Loucy (cell line): ENCODE measurements around the gene TTC9B.

ENCODE experiments used
- H2AFZ ChIP-seq: fragments of 200-600 bp; sonication (generic); 2 replicates; pipeline ENCODE4 v1.6.0; 2016; ENCODE audit warnings: antibody characterized with exemption, mild to moderate bottlenecking, low read length, moderate library complexity
- H3F3A ChIP-seq: fragments of 200-600 bp; 2 replicates; pipeline ENCODE4 v1.6.0; 2016; ENCODE audit warnings: antibody characterized with exemption, low read depth, mild to moderate bottlenecking
- H3K27me3 ChIP-seq: fragments of 200-600 bp; sonication (generic); 2 replicates; pipeline ENCODE4 v1.6.1; 2014; ENCODE audit warnings: low read length, mild to moderate bottlenecking; ENCODE audit not compliant: insufficient read depth, poor library complexity, severe bottlenecking
- H3K36me3 ChIP-seq: fragments of 200-600 bp; sonication (generic); 2 replicates; pipeline ENCODE4 v1.6.1; 2016; ENCODE audit warnings: low read length; ENCODE audit not compliant: insufficient read depth
- H3K4me1 ChIP-seq: fragments of 200-600 bp; sonication (generic); 2 replicates; pipeline ENCODE4 v1.5.1; 2014; ENCODE audit warnings: low read length, mild to moderate bottlenecking; ENCODE audit not compliant: insufficient read depth, poor library complexity, severe bottlenecking
- H3K4me2 ChIP-seq: fragments of 200-600 bp; sonication (generic); 2 replicates; pipeline ENCODE4 v1.6.0; 2014; ENCODE audit warnings: antibody characterized with exemption, low read length, low read depth, mild to moderate bottlenecking; ENCODE audit not compliant: poor library complexity, severe bottlenecking
- H3K4me3 ChIP-seq: fragments of 200-600 bp; sonication (generic); 2 replicates; pipeline ENCODE4 v1.5.1; 2014; ENCODE audit warnings: low read length, mild to moderate bottlenecking, mixed read lengths; ENCODE audit not compliant: poor library complexity, severe bottlenecking
- H3K79me2 ChIP-seq: fragments of 200-600 bp; sonication (generic); 2 replicates; pipeline ENCODE4 v1.6.1; 2014; ENCODE audit warnings: low read length; ENCODE audit not compliant: insufficient read depth
- H3K9ac ChIP-seq: fragments of 200-600 bp; sonication (generic); 2 replicates; pipeline ENCODE4 v1.6.0; 2014; ENCODE audit warnings: mild to moderate bottlenecking, low read depth, low read length, moderate library complexity; ENCODE audit not compliant: poor library complexity, severe bottlenecking
- H3K9me2 ChIP-seq: fragments of 200-600 bp; sonication (generic); replicated peaks from 2 replicates; pipeline ENCODE4 v1.6.1; 2016; ENCODE audit warnings: low read depth, low read length, mixed read lengths
- H3K9me3 ChIP-seq: fragments of 200-600 bp; sonication (generic); 2 replicates; pipeline ENCODE4 v1.6.1; 2014; ENCODE audit warnings: mild to moderate bottlenecking, antibody characterized with exemption, low read length, low read depth; ENCODE audit not compliant: insufficient read depth
- H4K20me1 ChIP-seq: fragments of 200-600 bp; sonication (generic); 2 replicates; pipeline ENCODE4 v1.6.0; 2014; ENCODE audit warnings: antibody characterized with exemption, low read length, mild to moderate bottlenecking; ENCODE audit not compliant: insufficient read depth, poor library complexity, severe bottlenecking
- EZH2phosphoT487 ChIP-seq: fragments of 200-600 bp; IDR thresholded peaks from 2 replicates; pipeline ENCODE4 v1.6.1; 2018; ENCODE audit warnings: antibody characterized with exemption, mild to moderate bottlenecking, moderate library complexity, borderline replicate concordance
- TF ChIP-seq, protein P1 (sequence below): fragments of 200-600 bp; sonication (generic); conservative IDR thresholded peaks from 2 replicates; pipeline ENCODE4 v1.5.1; 2014; ENCODE audit warnings: mild to moderate bottlenecking, antibody characterized with exemption, low read length

The TTC9B gene

DNA sequence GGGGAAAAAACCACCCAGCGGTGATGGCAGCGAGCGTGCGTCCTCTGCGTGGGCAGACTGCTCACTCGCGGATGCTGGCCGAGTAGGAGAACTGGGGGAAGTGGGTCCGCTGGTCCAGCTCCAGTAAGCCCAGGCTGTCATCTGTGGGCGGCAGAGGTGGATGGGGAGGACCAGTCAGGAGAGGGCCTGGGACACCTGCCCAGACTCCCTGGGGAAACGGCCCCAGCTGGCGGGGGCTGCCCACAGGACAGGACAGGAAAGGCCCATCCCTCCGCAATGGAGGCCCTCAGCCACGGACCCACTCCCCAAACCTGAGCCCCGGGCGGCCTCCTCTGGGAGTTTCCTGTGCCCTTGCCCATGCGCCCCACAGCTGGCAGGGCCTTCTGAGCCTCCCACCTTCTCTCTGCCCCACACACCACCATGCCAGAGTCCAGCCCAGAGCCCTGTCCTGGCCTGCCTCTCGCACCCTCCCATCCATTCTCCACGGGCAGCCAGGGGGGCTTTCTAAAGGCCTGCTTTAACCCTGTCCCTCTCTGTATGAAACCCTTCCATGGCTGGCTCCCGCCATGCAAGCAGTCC is 15.7 kb upstream of the TTC9B start:
- peaks cover 54% of the 10 kb centered on the region; the same call in 1 of the 2 replicates for H3K36me3 ChIP-seq
- H2AFZ ChIP-seq = no peak overlapping the region
- H3K4me2 ChIP-seq = no peak overlapping the region
- no peaks in the 10 kb centered on the region for H3K9me3 ChIP-seq
- no peaks in the 10 kb centered on the region for H3K79me2 ChIP-seq
- TF ChIP-seq EZH2phosphoT487 = no peak
- TF ChIP-seq, protein P1, sequence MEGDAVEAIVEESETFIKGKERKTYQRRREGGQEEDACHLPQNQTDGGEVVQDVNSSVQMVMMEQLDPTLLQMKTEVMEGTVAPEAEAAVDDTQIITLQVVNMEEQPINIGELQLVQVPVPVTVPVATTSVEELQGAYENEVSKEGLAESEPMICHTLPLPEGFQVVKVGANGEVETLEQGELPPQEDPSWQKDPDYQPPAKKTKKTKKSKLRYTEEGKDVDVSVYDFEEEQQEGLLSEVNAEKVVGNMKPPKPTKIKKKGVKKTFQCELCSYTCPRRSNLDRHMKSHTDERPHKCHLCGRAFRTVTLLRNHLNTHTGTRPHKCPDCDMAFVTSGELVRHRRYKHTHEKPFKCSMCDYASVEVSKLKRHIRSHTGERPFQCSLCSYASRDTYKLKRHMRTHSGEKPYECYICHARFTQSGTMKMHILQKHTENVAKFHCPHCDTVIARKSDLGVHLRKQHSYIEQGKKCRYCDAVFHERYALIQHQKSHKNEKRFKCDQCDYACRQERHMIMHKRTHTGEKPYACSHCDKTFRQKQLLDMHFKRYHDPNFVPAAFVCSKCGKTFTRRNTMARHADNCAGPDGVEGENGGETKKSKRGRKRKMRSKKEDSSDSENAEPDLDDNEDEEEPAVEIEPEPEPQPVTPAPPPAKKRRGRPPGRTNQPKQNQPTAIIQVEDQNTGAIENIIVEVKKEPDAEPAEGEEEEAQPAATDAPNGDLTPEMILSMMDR = no peak
- H3K4me3 ChIP-seq = no peak overlapping the region
- H3F3A ChIP-seq = no peaks in the 10 kb centered on the region
- H3K27me3 ChIP-seq = no peaks in the 10 kb centered on the region
- no peaks in the 10 kb centered on the region for H4K20me1 ChIP-seq
- no peaks in the 10 kb centered on the region for H3K9me2 ChIP-seq
- no peak overlapping the region for H3K9ac ChIP-seq
- no peaks in the 10 kb centered on the region for H3K4me1 ChIP-seq

DNA sequence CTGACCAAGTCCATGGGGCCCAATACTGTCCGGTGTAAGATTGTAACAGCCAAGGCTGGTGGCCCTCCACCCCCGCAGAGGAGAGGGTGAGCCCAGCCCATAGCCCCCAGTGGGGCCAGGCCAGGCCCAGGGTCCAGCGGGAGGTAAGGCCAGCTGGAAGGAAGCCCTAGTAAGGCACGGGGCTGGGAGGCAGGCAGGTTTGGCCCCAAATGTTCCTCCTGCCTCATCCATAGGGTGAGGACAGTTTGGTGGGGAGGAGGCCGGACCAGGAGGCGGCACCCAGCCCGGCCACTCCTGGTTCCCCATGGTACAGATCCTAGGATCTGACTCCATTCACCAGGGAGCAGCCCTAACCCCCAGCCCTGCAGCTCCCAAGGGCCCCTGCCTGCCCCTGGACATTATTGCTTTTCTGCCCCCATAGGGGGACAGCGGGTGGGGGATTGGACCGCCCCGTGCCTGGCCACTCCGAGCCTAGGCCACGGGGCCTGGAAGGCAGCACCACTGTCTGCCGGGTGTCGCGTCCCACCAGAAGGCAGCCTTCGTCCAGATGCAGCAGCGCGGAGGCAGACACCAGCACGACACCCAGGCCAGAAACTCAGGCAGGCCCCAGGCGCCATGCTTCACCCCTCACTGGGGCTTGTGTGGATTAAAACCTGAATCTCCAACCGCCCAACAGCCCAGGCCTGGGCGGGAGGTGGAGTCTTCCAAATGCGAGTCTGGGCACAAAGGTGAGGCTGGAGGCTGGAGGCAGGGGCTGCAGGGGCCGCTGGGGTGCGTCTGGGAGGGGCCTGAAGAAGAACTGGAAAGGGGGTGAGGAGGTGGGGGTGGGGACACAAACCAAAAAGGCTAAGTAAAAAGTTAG is 15.0 kb upstream of the TTC9B start:
- no peaks in the 10 kb centered on the region for H3K9me2 ChIP-seq
- H3K36me3 ChIP-seq = peaks cover 47% of the 10 kb centered on the region; the same call in 1 of the 2 replicates
- no peaks in the 10 kb centered on the region for H3F3A ChIP-seq
- H3K79me2 ChIP-seq = no peaks in the 10 kb centered on the region
- no peaks in the 10 kb centered on the region for H3K4me1 ChIP-seq
- no peak overlapping the region for H2AFZ ChIP-seq
- H3K4me2 ChIP-seq = no peak overlapping the region
- no peaks in the 10 kb centered on the region for H4K20me1 ChIP-seq
- H3K4me3 ChIP-seq = no peak overlapping the region
- no peaks in the 10 kb centered on the region for H3K27me3 ChIP-seq
- no peak for TF ChIP-seq EZH2phosphoT487
- TF ChIP-seq, protein P1 = no peak
- H3K9me3 ChIP-seq = no peaks in the 10 kb centered on the region
- H3K9ac ChIP-seq = no peak overlapping the region

DNA sequence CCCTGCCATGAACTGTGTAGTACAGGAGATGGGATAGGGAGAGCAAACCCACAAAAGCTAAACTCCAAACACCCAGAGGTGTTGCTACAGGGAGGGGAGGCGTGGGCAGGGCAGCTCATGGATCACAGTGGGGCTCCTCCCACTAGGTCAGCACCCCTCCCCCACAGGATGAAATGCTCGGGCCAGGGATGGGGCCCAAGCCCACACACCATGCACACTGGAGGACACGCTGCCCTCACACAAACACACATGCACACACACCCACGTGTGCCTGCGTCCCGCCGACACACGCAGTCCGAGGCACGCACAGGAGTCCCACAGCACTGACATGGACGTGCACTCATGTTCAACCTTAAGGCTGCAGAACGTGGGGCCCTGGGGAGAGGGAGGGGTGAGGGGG is 14.3 kb upstream of the TTC9B start:
- H4K20me1 ChIP-seq = no peaks in the 10 kb centered on the region
- no peak overlapping the region for H3K4me2 ChIP-seq
- TF ChIP-seq EZH2phosphoT487 = no peak
- TF ChIP-seq, protein P1 = no peak

More for the DNA sequence above, 14.3 kb upstream of the TTC9B start:
- H3F3A ChIP-seq = no peaks in the 10 kb centered on the region
- no peak overlapping the region for H3K4me3 ChIP-seq
- no peaks in the 10 kb centered on the region for H3K9me2 ChIP-seq
- no peak overlapping the region for H2AFZ ChIP-seq
- H3K9me3 ChIP-seq = no peaks in the 10 kb centered on the region
- H3K4me1 ChIP-seq = no peaks in the 10 kb centered on the region
- peaks cover 40% of the 10 kb centered on the region; the same call in 1 of the 2 replicates for H3K36me3 ChIP-seq
- H3K9ac ChIP-seq = no peak overlapping the region
- no peaks in the 10 kb centered on the region for H3K27me3 ChIP-seq
- no peaks in the 10 kb centered on the region for H3K79me2 ChIP-seq
